ENCODE measurements around the gene FSD1.
A peak's percentile ranks its signal among the peaks of the same experiment; 100 is the strongest.
"Not testable (repeated sequence)": the region's sequence is repeated elsewhere in the genome, so short reads cannot be mapped to it uniquely, and the experiment has no call there.

Gene FSD1

DNA sequence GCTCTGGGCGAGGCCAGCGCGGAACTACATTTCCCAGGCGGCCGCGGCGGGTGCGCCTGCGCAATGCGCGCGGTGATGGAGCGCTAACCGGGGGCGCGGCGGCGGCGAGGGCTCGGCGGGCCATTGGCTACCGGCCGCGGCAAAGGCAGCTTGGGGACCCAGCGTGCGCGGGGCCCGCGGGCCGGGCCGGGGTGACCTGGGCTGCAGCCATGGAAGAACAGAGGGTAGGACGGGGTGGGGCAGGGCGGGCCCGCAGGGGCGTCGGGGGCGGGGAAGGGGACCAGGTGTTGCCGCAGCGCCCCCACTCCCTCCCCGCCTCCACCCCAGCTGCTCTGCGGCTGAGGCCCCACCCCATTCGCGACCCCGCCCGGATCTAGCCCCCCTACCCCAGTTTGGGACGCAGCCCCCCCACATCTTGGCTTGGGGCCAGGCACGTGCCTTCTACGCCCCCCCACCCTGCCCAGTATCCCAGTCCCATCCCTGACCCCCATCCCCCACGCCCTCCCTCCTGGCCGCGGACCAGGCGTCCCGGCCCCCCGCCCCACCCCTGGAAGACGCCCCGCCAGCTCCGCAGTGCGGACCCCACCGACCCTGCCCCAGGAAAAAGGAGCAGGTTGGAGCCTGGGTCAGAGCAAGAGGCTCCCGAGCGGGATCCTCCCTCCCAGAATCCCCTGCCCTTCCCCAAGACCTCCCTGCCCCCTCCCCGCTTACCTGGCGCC is at the start of gene FSD1:
Gene FSD1, plus strand, starts transcription at position 61 of the 719 bp plus-strand sequence. Its CDS starts 149 bp downstream, at position 210.
- no peak for DNase-seq (ENCODE audit: low spot score)

DNA sequence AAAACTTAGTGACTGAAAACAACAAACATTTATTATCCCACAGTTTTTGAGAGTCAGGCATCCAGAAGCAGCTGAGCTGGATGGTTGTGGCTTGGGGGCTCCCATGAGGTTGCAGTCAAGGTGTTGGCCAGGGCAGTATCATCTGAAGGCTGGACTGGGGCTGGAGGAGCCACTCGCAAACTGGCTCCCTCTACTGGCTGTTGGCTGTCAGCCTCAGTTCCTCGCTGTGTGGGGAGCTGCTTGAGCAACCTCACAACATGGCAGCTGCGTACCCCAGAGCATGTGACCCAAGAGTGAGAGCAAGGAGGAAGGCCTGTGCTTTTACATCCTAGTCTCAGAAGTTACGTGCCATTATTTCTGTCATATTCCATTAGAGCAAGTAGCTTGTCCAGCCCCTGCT is 47.8 kb upstream of the FSD1 start:
- no peak for DNase-seq (ENCODE audit: low spot score)

DNA sequence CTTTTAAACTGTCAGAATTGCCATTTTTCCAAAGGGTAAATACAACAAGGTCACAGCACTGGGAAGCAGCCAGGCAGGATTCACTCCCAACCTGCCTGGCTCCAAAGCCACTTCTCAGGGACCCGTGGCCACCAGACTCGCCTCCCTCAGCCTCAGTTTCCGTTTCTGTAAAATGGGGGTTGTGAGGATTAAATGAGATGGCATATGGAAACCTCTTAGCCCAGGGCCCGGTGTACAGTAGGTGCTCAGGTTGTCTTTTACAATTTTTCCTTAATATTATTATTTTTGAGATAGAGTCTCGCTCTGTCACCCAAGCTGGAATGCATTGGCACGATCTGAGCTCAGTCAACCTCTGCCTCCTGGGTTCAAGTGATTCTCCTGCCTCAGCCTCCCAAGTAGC is 47.4 kb upstream of the FSD1 start:
- DNase-seq (ENCODE audit: low spot score): no peak

DNA sequence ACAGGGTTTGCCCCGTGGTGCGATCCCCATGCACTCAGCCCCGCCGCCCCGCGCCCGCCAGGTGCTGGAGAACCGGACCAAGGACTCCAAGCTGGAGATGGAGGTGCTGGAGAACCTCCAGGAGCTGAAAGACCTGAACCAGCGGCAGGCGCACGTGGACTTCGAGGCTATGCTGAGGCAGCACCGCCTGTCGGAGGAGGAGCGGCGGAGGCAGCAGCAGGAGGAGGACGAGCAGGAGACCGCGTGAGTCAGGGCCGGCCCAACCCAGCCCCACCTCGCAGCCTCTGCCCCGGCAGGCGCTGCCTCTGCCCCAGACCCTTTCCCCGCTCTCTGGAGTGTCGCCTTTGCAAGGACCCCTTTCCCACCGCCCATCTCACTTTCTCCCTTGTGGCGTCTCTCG is 46.2 kb upstream of the FSD1 start:
- DNase-seq (ENCODE audit: low spot score): no peak

DNA sequence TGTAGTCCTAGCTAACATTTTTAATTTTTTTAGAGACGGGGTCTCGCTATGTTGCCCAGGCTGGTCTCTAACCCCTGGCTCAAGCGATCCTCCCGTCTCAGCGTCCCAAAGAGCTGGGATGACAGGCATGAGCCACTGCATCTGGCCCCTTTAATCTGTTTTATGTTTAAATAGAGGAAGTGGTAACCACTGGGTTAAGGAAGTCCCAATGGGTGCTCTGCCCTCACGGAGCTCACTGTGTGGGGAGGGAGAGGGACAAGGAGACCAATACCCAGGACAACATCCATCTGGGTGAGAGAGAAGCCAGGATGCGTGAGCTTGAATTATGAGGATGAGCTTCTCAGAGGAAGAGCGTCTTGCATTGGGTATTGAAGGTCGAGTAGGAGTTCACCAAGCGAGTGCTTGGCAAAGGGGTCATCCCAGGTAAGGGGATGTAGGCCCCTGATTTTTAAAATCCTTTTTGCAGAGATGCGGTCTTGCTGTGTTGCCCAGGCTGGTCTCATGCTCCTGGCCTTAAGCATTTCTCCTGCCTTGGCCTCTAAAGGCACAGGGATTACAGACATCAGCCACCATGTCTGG is 43.7 kb upstream of the FSD1 start:
- DNase-seq (ENCODE audit: low spot score): no peak

DNA sequence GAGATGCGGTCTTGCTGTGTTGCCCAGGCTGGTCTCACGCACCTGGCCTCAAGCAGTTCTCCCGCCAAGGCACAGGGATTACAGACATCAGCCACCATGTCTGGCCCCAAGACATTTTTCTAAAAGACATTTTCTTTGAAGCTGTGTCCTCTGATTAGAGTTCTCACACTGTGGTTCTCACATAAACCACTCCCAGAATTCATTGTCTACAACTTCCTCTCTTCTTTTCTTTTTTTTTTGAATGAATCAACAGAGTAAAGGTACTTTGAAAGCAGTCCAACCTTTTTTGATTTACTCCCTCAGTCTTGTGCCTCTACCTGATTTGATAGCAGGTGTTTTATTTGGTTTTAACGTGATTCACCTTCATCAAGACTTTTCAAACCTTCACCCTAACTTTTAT is 39.6 kb upstream of the FSD1 start:
- no peak for DNase-seq (ENCODE audit: low spot score)

DNA sequence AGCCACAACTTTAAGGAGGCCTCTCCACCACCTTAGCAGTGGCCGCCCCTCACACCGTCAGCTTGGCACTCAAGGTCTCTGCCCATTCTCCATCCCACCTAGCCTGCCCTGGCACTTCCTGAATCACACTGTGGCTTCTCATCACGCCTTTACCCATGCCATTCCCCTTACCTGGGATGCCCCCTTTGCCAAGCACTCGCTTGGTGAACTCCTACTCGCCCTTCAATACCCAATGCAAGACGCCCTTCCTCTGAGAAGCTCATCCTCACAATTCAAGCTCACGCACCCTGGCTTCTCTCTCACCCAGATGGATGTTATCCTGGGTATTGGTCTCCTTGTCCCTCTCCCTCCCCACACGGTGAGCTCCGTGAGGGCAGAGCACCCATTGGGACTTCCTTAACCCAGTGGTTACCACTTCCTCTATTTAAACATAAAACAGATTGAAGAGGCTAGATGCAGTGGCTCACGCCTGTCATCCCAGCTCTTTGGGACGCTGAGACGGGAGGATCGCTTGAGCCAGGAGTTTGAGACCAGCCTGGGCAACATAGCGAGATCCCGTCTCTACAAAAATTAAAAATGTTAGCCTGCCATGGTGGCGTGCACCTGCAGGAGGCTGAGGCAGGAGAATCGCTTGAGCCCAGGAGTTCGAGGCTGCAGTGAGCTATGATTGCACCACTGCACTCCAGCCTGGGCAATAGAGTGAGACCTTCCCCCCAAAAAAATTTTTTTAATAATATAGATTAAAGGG is 38.0 kb upstream of the FSD1 start:
- no peak for DNase-seq (ENCODE audit: low spot score)

DNA sequence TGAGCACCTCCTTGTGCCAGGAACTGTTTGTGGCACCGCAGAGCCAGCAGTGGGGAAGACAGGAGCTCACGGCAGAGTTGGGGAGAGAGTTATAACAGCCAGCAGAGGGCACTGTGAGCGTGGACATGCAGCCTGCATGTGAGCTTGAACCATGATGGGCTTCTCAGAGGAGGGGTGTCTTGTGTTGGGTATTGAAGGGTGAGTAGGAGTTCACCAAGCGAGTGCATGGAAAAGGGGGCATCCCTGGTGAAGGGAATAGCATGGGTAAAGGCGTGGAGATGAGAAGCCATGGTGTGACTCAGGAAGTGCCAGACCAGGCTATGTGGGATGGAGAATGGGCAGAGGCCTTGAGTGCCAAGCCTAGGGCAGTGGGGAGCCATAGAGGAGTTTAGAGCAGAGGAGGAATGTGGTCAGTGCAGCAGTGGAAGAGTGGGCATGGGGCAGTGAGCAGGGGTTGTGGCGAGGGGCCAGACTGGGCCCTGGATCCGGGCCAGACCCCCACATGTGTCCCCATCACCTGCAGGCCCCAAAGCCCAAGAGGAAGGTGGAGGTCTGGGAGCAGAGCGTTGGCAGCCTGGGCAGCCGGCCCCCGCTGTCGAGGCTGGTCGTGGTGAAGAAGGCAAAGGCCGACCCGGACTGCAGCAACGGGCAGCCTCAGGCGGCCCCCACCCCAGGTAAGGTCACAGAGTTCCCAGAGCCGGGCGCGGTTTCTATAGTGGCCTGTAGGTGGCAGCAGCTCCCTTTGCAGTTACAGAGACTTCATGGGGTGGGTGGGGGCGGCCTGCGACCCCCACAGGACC is 37.1 kb upstream of the FSD1 start:
- peak; percentile 42 for DNase-seq (ENCODE audit: low spot score)

DNA sequence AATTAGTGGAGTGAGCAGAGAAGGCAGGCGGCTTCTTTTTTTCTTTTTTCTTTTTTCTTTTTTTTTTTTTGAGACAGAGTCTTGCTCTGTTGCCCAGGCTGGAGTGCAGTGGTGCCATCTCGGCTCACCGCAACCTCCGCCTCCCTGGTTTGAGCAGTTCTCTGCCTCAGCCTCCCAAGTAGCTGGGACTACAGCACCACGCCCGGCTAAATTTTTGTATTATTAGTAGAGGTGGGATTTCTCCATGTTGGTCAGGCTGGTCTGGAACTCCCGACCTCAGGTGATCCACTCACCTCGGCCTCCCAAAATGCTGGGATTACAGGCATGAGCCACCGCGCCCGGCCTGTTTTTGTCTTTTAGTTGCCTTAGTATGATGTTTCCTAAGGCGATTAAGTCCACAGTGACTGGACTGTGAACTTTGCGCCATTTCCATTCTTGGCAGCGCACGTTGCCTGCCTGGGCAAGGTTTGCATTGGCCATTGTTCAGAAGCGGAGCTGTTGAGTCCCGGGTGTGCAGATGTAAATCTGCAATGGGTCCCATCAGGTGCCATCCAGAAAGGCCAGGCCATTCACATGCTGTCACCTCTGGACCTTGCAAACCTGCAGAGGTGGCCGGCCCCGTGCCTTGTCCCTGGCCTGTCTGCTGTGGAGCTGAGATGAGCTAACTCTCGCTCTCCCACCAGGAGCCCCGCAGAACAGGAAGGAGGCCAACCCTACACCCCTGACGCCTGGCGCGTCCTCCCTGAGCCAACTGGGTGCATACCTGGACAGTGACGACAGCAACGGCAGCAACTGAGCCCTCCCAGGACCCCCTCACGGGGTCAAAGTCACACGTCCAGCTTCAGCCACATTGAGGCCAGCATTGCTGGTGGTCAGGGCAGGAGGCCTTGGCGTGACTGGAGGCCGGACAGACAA is 36.2 kb upstream of the FSD1 start:
- no peak for DNase-seq (ENCODE audit: low spot score)

DNA sequence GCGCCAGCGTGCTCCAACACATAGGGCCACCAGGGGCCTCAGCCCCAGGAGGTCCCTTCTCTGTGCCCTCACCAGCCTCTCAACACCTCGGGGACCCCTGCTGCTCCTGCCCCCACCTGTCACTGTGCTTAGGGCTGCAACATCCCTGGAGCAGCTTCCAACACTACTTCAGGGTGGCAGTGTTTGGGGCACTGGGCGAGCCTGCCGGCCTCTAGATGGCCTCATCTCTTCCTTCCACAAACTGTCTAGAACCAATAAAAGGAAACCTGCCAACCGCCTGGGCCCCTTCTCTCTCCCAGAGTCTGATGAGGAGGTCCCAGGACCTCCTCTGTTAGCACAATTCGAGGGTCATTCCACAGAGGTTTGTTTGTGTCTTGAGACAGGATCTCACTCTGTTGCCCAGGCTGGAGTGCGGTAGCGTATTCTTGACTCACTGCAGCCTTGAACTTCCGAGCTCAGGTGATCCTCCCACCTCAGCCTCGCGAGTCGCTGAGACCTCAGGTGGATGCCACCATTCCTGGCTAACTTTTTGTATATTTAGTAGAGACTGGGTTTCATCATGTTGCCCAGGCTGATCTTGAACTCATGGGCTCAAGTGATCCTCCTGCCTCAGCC is 35.5 kb upstream of the FSD1 start:
- DNase-seq (ENCODE audit: low spot score): no peak

DNA sequence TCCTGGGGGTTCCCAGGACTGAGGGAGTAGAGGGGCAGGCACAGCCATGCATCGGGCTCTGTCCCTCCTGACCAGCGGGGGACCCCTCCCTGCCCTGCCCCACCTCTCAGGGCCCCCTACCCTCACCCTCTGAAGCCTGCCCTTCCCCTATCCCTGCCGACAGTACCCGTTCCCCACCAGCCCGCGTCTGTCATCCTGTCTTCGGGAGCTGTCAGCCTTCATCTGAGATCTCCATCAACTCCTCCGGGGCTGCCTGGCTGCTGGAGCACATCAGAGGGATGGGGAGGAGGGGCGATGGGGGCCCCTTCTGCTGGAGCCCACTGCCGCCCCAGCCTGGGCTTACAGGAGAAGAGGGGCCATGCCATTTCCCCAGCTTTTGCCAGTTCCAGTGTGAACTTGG is 31.5 kb upstream of the FSD1 start:
- no peak for DNase-seq (ENCODE audit: low spot score)

DNA sequence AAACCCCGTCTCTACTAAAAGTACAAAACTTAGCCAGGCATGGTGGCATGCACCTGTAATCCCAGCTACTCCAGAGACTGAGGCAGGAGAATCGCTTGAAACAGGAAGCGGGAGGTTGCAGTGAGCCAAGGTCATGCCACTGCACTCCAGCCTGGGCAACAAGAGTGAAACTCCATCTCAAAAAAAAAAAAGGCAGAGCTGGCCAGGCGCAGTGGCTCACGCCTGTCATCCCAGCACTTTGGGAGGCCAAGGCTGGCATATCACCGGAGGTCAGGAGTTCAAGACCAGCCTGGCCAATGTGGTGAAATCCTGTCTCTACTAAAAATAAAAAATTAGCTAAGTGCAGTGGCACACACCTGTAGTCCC is 30.1 kb upstream of the FSD1 start:
- not testable (repeated sequence) for DNase-seq (ENCODE audit: low spot score)

DNA sequence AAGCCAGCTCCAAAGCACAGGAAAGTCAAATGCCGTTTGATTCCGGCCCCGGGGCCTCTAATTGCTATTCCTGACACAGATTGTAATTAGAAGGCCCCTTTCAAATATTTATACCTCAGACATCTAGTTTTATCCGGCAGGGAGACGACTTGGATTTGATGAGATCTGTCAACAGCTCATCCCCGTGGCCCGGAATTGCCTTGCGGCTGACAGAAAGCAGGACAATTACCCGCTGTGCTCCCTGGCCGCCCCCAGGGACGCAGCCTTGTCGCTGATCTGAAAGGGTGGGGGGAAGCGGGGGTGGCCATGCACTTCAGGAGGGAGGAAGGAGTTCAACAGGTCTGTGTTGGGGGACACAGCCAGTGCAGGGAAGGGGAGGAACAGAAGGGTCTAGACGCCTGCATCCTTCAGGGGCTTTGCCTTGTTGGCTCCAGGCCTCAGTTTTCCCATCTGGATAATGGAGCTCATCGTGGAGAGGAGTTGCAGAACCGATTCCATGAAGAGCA is 27.2 kb upstream of the FSD1 start:
- DNase-seq (ENCODE audit: low spot score): no peak

DNA sequence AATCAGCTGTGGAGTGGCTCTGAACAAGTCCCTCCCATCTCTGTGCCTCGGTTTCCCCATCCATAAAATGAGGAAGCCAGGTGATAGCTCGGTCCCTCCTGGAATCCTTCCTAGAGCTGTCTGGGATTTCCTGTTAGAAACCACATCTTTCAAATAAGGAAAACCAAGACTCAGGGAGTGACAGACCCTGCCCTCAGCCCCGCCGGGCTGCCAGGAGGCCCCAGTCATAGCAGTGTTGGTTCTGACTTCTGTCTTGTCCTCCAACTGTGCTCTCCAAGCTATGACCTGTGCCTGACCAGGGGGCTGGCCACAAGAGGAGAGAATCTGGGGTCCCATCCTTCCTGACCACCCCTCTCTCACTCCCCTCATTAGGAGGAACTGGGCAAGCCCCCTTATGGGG is 26.4 kb upstream of the FSD1 start:
- DNase-seq (ENCODE audit: low spot score): no peak

DNA sequence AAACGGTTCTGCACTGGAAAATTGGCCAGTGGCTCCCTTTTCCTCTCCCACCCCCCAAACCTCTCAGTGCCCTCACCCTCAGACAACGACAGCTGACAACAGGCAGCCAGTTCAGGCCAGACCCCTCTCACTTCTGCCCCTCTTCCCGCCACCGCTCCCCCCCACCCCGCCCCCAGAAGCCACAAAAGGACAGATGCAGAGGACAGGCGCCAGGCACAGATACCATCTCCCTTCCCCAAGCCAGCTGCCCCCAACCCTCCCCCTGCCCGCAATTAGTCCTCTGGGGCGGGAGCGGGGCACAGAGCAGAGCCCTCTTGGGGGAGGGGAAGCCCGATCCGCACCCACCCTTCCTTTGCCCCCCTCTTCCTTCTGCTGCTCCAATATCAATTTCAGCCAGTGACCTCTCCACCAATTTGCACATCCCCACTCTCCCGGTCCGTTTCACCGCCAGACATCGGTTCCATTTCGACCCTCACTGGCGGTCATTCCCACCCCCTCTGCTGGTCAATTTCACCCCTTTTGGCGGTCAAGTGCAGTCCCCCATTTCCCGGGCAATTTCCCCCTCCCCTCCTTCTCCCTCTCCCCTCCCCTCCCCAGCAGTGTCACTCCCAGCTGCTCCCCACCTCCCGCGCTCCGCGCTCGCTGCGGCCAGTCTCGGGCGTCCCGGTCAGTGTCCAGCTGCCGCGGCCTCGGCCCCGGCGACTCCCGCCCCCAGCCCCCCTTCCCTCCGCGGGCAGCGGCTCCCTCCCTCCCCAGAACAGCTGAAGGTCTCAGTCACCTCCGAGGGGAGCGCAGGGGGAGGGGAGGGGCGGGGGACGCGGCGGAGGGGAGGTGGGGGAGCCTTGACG is 25.8 kb upstream of the FSD1 start, which contains the start of gene SHD:
Gene SHD, plus strand, starts transcription at position 848 of the 848 bp plus-strand sequence. CDS start 798 bp downstream, outside the sequence.
- no peak for DNase-seq (ENCODE audit: low spot score)

DNA sequence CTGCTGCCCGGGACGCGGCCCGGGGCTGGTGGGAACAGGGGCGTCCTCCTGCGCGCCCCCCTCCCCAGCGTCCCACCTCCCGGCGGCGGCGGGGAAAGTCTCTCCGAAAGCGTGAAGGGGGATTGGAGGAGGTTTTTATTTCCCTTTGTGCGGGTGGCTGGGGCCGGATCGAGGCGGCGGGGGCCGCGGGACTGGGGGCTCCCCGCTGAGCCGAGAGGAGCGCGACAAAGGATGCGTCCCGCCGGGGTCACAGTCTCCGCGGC is 25.2 kb upstream of the FSD1 start:
- DNase-seq (ENCODE audit: low spot score): no peak

DNA sequence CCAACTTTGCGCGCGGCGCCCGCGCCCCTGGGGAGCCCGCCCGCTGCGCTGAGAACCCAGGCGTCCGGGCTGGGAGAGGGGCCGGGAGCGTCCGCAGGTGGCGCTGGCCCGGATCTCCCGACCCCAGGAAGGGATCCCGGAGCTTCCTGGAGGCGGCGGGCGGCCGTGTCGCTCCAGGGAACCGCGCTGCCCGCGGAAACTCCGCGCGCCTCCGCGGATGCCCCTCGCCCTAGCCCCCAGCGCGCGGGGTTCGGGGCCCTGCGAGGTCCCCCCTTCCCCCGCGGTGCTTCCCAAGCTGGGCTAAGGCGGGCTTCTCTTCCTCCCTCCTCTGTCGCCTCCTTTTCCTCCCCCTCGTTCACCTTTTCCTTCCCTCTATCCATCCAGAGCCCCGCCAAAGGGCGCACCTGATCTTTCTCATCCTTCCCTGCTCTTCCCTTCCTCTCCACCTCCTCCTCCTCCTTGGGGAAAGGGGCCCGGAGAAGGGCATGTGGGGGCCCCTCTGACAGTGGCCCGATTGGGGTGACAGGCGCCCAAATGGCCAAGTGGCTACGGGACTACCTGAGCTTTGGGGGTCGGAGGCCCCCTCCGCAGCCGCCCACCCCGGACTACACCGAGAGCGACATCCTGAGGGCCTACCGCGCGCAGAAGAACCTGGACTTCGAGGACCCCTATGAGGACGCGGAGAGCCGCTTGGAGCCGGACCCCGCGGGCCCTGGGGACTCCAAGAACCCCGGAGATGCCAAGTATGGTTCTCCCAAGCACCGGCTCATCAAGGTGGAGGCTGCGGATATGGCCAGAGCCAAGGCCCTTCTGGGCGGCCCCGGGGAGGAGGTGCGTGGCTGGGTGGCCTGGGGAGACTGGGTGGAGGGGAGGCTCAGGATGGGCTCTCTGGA is 24.6 kb upstream of the FSD1 start:
- DNase-seq (ENCODE audit: low spot score): no peak

DNA sequence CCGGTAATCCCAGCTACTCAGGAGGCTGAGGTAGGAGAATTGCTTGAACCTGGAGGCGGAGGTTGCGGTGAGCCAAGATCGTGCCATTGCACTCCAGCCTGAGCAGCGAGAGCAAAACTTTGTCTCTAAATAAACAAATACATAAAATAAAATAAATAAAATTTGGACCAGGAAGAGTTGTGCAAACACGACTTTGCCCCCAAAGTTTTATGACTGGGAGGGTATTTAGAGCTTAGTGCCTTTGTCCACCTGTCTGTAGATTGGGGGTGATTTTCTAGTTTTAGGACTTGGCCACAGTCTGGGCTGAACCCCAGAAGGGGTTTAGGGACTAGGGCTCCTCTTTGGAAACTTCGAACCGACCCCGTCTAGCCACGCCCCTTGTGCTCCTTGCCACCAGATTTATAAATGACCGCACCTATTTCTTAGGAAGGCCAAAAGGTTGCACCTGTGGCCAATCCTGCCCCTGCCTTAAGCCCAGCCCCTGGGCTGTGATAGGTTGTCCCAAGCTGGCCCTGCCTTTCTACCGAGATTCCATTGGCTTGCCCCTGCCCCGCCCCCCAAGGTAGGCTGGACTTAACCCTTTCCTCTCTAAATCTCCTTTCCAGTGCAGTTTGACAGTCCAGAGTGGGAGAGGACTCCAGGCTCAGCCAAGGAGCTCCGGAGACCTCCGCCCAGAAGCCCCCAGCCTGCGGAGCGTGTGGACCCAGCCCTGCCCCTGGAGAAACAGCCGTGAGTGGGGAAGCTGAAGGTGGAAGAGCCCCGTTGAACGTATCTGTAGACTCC is 20.0 kb upstream of the FSD1 start:
- peak; percentile 92 for DNase-seq (ENCODE audit: low spot score)
